Sigmoid colon (tissue), 7 donors: ENCODE data around the gene DACT3. TPM values are rescaled to one million over a fixed set of nuclear protein-coding genes. Genes with fewer than 3 reads are reported as not detected.

Experiments used
- DNase-seq: peaks from one replicate; pipeline ENCODE4 v3.0.0-alpha.2; 2019
- H3K27ac ChIP-seq, 4 donors: fragments of 200-600 bp; sonication (generic); one replicate each; pipeline ENCODE4 v1.5.1; 2016 to 2019; ENCODE audit warnings: mild to moderate bottlenecking in 1 of 4
- H3K27me3 ChIP-seq, 3 donors: fragments of 200-600 bp; sonication (generic); one replicate each; pipeline ENCODE4 v1.5.1; 2019; ENCODE audit warnings: mild to moderate bottlenecking in 1 of 3
- H3K36me3 ChIP-seq, 4 donors: fragments of 200-600 bp; sonication (generic); one replicate each; pipeline ENCODE4 v1.5.1; 2016 to 2019
- H3K4me1 ChIP-seq, 4 donors: fragments of 200-600 bp; sonication (generic); one replicate each; pipeline ENCODE4 v1.5.1; 2017 to 2019
- H3K4me3 ChIP-seq, 4 donors: fragments of 200-600 bp; sonication (generic); one replicate each; pipeline ENCODE4 v1.5.1; 2017 to 2019; ENCODE audit warnings: mild to moderate bottlenecking in 2 of 4, moderate library complexity in 1 of 4
- H3K9me3 ChIP-seq, 4 donors: fragments of 200-600 bp in 3 of 4; sonication (generic) in 3 of 4; one replicate each; pipeline versions ENCODE4 v1.5.1 to v1.6.1; 2013 to 2019
- CTCF ChIP-seq, 4 experiments: fragments of 450-650 bp in 3 of 4; fragments of 200-600 bp in 1 of 4; IDR thresholded peaks; one replicate each; pipeline ENCODE4 v1.5.1; 2016 to 2019; ENCODE audit warnings: antibody characterized with exemption in 4 of 4, mild to moderate bottlenecking in 3 of 4, moderate library complexity in 2 of 4
- EP300 ChIP-seq, 4 donors: sonication (generic); formaldehyde crosslinking; IDR thresholded peaks; one replicate each; pipeline ENCODE4 v1.6.1; 2017; ENCODE audit warnings: antibody characterized with exemption in 4 of 4
- POLR2A ChIP-seq, 2 donors: fragments of 450-650 bp; IDR thresholded peaks; one replicate each; pipeline ENCODE4 v1.6.1; 2016; ENCODE audit warnings: antibody characterized with exemption in 2 of 2, mild to moderate bottlenecking in 2 of 2, moderate library complexity in 2 of 2
- POLR2AphosphoS5 ChIP-seq, 4 donors: sonication (generic); formaldehyde crosslinking; IDR thresholded peaks; one replicate each; pipeline ENCODE4 v1.6.1; 2017; ENCODE audit warnings: antibody characterized with exemption in 4 of 4
- WGBS, 2 donors: extraction: QIAGEN DNeasy Blood & Tissue Kit; methylation state at CpG; one replicate each; pipeline ENCODE4 v1.1.7; 2013; 5-methylcytosine and 5-hydroxymethylcytosine counted together
- intact Hi-C: fragments of 100-400 bp; cut with DNase I; formaldehyde crosslinking; loops from one replicate; pipeline ENCODE4 v1.15.1; 2023
- polyA plus RNA-seq, 3 donors: library from polyadenylated mRNA; stranded (reverse); fragments of 200-250 nt; gene quantifications; one replicate each; pipeline ENCODE4 v1.2.3, GENCODE V29; 2013
- total RNA-seq, 4 donors: library from RNA; depleted of rRNA; stranded (reverse); fragments of >200 nt; gene quantifications; one replicate each; pipeline ENCODE4 v1.1.0, GENCODE V29; 2016
- donor health status: healthy with polysubstance abuse.
- donor health status: Bipolar disorder and iron deficiency.
- donor health status: healthy.

DACT3 gene
- total and polyA plus RNA-seq, 7 donors = 0.46 to 87.2 (median 23.7) TPM

DNA sequence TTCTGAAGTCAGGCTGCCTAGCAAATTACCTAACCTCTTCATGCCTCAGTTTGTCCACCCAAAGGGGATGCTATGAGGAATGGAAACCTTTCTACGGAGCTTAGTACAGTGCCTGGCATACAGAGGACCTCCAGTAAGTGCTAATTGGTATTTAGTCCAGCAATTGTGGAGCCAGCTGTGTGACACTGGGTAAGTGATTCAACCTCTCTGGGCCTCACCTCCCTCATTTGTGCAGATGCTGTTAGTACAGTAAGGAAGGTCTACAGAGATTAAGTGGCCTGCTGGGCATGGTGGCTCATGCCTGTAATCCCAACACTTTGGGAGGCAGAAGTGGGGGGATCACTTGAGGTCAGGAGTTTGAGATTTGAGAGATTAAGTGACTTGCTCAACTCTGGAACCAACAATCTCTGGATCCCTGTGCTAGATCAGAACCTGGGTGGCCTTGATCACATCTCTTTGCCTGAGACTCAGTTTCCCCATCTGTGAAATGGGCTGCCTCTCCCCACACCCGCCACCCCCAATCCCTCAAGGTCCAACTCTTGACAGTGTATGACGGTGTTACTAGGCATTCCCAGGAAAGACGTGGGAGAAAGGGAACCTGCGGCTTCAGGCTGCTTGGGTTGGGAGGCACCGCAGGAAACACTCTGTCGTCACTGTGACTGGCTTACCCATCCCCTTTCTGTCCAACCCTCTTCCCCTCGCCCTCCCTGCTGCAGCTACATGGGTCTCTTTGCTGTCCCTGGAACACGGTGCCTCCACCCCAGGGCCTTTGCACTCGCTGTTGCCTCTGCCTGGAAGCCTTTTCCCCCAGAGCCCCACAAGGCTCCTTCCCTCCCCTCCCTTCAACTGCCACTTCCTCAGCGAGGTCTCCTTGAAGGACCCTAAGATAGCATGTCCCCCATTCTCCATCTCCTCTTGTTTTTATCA lies 37.7 kb upstream of the DACT3 start:
- Histone ChIP-seq H3K9me3 (no peaks in the 10 kb centered on the region), H3K4me1 (peaks cover 0 to 13% (median 6%) of the 10 kb centered on the region in 4 donors), H3K27me3 (no peaks in the 10 kb centered on the region), H3K4me3 (no peak overlapping the region), H3K36me3 (peaks cover 15 to 92% (median 59%) of the 10 kb centered on the region in 4 donors), H3K27ac (no peak overlapping the region)
- no peak for DNase-seq
- intact Hi-C loops = no loop called here
- whole genome bisulfite sequencing, 2 donors = 95 to 98% methylated on average over 11 of the region's 11 CpGs
- TF ChIP-seq EP300 (IDR thresholded peaks at IDR 0.05) = no peak
- no peak for TF ChIP-seq POLR2AphosphoS5 (IDR thresholded peaks at IDR 0.05)
- TF ChIP-seq CTCF (IDR thresholded peaks at IDR 0.05) = no peak
- no peak for TF ChIP-seq POLR2A (IDR thresholded peaks at IDR 0.05)

- no peak overlapping the region for H3K27ac ChIP-seq
- intact Hi-C loops = no loop called here
- no peaks in the 10 kb centered on the region for H3K9me3 ChIP-seq
- H3K36me3 ChIP-seq = peaks cover 26 to 92% (median 60%) of the 10 kb centered on the region in 4 donors
- WGBS, 2 donors = 12 to 52% methylated on average over 39 of the region's 39 CpGs
- DNase-seq = peak; percentile 94
- no peaks in the 10 kb centered on the region for H3K27me3 ChIP-seq
- peak overlapping the region; percentile 2 to 39 (median 28) for H3K4me3 ChIP-seq
- TF ChIP-seq POLR2AphosphoS5 (IDR thresholded peaks at IDR 0.05) (no peak), POLR2A (IDR thresholded peaks at IDR 0.05) (no peak), EP300 (IDR thresholded peaks at IDR 0.05) (no peak), CTCF (IDR thresholded peaks at IDR 0.05) (no peak)
- H3K4me1 ChIP-seq = peaks cover 0 to 13% (median 6%) of the 10 kb centered on the region in 4 donors
These were observed 36.4 kb upstream of the DACT3 start for GRCh38 chr19:46697204-46697960.

GRCh38 chr19:46696866-46697203 lies 35.9 kb upstream of the DACT3 start:
- peak overlapping the region in 2 of 4 donors; percentile 33 to 39 for H3K4me3 ChIP-seq
- H3K27ac ChIP-seq = no peak overlapping the region
- WGBS, 2 donors = 49 to 81% methylated on average over 9 of the region's 9 CpGs
- intact Hi-C loops = no loop called here
- no peak for DNase-seq
- peaks cover 26 to 92% (median 65%) of the 10 kb centered on the region in 4 donors for H3K36me3 ChIP-seq
- no peaks in the 10 kb centered on the region for H3K9me3 ChIP-seq
- no peaks in the 10 kb centered on the region for H3K27me3 ChIP-seq
- TF ChIP-seq POLR2A (IDR thresholded peaks at IDR 0.05) (no peak), EP300 (IDR thresholded peaks at IDR 0.05) (no peak), CTCF (IDR thresholded peaks at IDR 0.05) (no peak)
- peaks cover 0 to 13% (median 6%) of the 10 kb centered on the region in 4 donors for H3K4me1 ChIP-seq

- H3K9me3 ChIP-seq = no peaks in the 10 kb centered on the region
- H3K4me3 ChIP-seq = no peak overlapping the region
- no peaks in the 10 kb centered on the region for H3K27me3 ChIP-seq
- intact Hi-C loops = no loop called here
- 96 to 97% methylated on average over 10 of the region's 10 CpGs for WGBS, 2 donors
- TF ChIP-seq POLR2A (IDR thresholded peaks at IDR 0.05) (no peak), CTCF (IDR thresholded peaks at IDR 0.05) (no peak), EP300 (IDR thresholded peaks at IDR 0.05) (no peak), POLR2AphosphoS5 (IDR thresholded peaks at IDR 0.05) (no peak)
- H3K4me1 ChIP-seq = peaks cover 0 to 13% (median 6%) of the 10 kb centered on the region in 4 donors
- no peak for DNase-seq
- H3K27ac ChIP-seq = no peak overlapping the region
- peaks cover 26 to 92% (median 69%) of the 10 kb centered on the region in 4 donors for H3K36me3 ChIP-seq
These were observed 35.1 kb upstream of the DACT3 start for GRCh38 chr19:46696052-46696451.
